ENCODE data around the gene SMAD3.

DNA sequence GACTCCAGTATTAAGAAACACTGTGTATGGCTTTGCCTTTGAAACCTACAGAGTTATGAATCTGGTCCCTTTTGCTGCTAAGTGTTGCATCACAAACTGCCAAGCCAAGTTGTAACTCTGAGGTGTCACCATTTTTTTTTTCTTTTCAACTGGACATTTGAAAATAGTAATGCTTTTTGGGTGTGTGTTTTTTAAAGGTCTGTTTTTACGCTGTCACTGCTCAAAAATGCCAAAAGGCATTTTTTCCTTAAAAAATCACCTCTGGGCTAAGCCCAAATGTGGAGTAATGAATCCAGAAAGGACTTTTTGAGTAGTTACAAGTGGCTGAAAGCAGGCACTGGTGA lies 9.5 kb downstream of the SMAD3 start:
- TF ChIP-seq, protein P1, sequence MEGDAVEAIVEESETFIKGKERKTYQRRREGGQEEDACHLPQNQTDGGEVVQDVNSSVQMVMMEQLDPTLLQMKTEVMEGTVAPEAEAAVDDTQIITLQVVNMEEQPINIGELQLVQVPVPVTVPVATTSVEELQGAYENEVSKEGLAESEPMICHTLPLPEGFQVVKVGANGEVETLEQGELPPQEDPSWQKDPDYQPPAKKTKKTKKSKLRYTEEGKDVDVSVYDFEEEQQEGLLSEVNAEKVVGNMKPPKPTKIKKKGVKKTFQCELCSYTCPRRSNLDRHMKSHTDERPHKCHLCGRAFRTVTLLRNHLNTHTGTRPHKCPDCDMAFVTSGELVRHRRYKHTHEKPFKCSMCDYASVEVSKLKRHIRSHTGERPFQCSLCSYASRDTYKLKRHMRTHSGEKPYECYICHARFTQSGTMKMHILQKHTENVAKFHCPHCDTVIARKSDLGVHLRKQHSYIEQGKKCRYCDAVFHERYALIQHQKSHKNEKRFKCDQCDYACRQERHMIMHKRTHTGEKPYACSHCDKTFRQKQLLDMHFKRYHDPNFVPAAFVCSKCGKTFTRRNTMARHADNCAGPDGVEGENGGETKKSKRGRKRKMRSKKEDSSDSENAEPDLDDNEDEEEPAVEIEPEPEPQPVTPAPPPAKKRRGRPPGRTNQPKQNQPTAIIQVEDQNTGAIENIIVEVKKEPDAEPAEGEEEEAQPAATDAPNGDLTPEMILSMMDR (IDR thresholded peaks at IDR 0.05) = no peak
- TF ChIP-seq EP300 (IDR thresholded peaks at IDR 0.05) (no peak), POLR2A (IDR thresholded peaks at IDR 0.05; ENCODE audit: low read depth) (no peak)

Measured in esophagus muscularis mucosa (tissue), 4 donors.